H1 (cell line): ENCODE measurements around the gene SPOCK3. TPM values are rescaled to one million over a fixed set of nuclear protein-coding genes. Genes with fewer than 3 reads are reported as not detected.

Experiments used
- CTCF ChIA-PET: fragments of 300-600 bp; sonication (Branson Sonifier 250); formaldehyde crosslinking; loops from one replicate; lab custom pipeline; 2021; ENCODE audit not compliant: partially characterized antibody; lab: Charles Lee
- POLR2A ChIA-PET: fragments of 300-600 bp; sonication (Branson Sonifier 250); formaldehyde crosslinking; loops from one replicate; lab custom pipeline; 2021; ENCODE audit warnings: inconsistent platforms; ENCODE audit not compliant: partially characterized antibody; lab: Charles Lee
- DNase-seq, 2 experiments: peaks; one replicate each; pipeline versions ENCODE4 v3.0.0 to v3.0.0-alpha.2; 2010 to 2022; ENCODE audit warnings: low spot score in 2 of 2, low read depth in 1 of 2, mixed read lengths in 1 of 2
- FAIRE-seq: peaks from 2 replicates; lab custom pipeline; 2011; peaks lifted over from hg19 to GRCh38; lab: Jason Lieb, UNC
- H2AFZ ChIP-seq: 2 replicates; pipeline ENCODE4 v1.8.1; 2012; ENCODE audit warnings: low read length, inconsistent platforms
- H2AK5ac ChIP-seq: 2 replicates; pipeline ENCODE4 v1.6.1; 2013; ENCODE audit warnings: low read depth, low read length
- H2BK120ac ChIP-seq: replicated peaks from 2 replicates; pipeline ENCODE3; 2013; ENCODE audit warnings: low read depth, low read length, inconsistent platforms
- H2BK12ac ChIP-seq: 2 replicates; pipeline ENCODE4 v1.6.1; 2013; ENCODE audit warnings: low read depth, low read length
- H2BK15ac ChIP-seq: 2 replicates; pipeline ENCODE4 v1.6.1; 2013; ENCODE audit warnings: low read length
- H2BK20ac ChIP-seq: 2 replicates; pipeline ENCODE4 v1.6.1; 2013; ENCODE audit warnings: low read length
- H2BK5ac ChIP-seq: 2 replicates; pipeline ENCODE4 v1.6.1; 2013; ENCODE audit warnings: low read depth, low read length
- H3K14ac ChIP-seq: 2 replicates; pipeline ENCODE4 v1.6.1; 2013; ENCODE audit warnings: inconsistent platforms; ENCODE audit not compliant: insufficient read length
- H3K18ac ChIP-seq: 2 replicates; pipeline ENCODE4 v1.6.1; 2013; ENCODE audit warnings: low read length; ENCODE audit errors: extremely low read depth
- H3K23ac ChIP-seq: 2 replicates; pipeline ENCODE4 v1.6.1; 2013; ENCODE audit warnings: inconsistent platforms; ENCODE audit not compliant: insufficient read length
- H3K23me2 ChIP-seq: 2 replicates; pipeline ENCODE4 v1.6.1; 2013; ENCODE audit warnings: low read depth, low read length
- H3K27ac ChIP-seq: 2 replicates; pipeline ENCODE4 v1.6.1; 2011; ENCODE audit warnings: low read depth, low read length, inconsistent platforms
- H3K27me3 ChIP-seq, 4 experiments: replicated peaks in 1 of 4; 1 replicate in 1 of 4; 2 replicates in 3 of 4; pipeline versions ENCODE4 v1.6.1 to v1.8.1; 2011 to 2013; ENCODE audit warnings: low read length in 3 of 4, mild to moderate bottlenecking in 3 of 4, inconsistent platforms in 2 of 4, mixed read lengths in 2 of 4, moderate library complexity in 1 of 4; ENCODE audit not compliant: control insufficient read depth in 3 of 4, insufficient read depth in 3 of 4; ENCODE audit errors: extremely low read depth in 1 of 4
- H3K36me3 ChIP-seq, 4 experiments: 2 replicates each; pipeline versions ENCODE4 v1.6.1 to v1.8.1; 2011 to 2013; ENCODE audit warnings: mild to moderate bottlenecking in 4 of 4, low read length in 3 of 4, moderate library complexity in 2 of 4, control low read depth in 1 of 4, inconsistent platforms in 1 of 4; ENCODE audit not compliant: insufficient read depth in 4 of 4, control insufficient read depth in 2 of 4
- H3K4ac ChIP-seq: replicated peaks from 2 replicates; pipeline ENCODE3; 2013; ENCODE audit warnings: low read length, low read depth, mixed read lengths, inconsistent platforms; ENCODE audit not compliant: insufficient read length
- H3K4me1 ChIP-seq, 4 experiments: replicated peaks in 1 of 4; 1 replicate in 1 of 4; 2 replicates in 3 of 4; pipeline versions ENCODE4 v1.6.1 to v1.8.1; 2011 to 2013; ENCODE audit warnings: low read length in 3 of 4, inconsistent platforms in 2 of 4, mixed read lengths in 1 of 4; ENCODE audit not compliant: insufficient read depth in 4 of 4, control insufficient read depth in 3 of 4
- H3K4me2 ChIP-seq, 2 experiments: 2 replicates each; pipeline versions ENCODE4 v1.6.1 to v1.8.1; 2011 to 2013; ENCODE audit warnings: low read depth in 2 of 2, low read length in 2 of 2, control low read depth in 1 of 2, inconsistent platforms in 1 of 2, mild to moderate bottlenecking in 1 of 2; ENCODE audit not compliant: insufficient read depth in 1 of 2
- H3K4me3 ChIP-seq, 4 experiments: fragments of 200-600, 300-600 bp in 1 of 4; sonication (generic), shearing (Covaris generic), sonication (Bioruptor Twin) in 1 of 4; 2 replicates each; pipeline versions ENCODE4 v1.5.1 to v1.8.1; 2011 to 2016; ENCODE audit warnings: low read length in 4 of 4, low read depth in 3 of 4, control low read depth in 2 of 4, inconsistent platforms in 2 of 4, mild to moderate bottlenecking in 2 of 4, mixed read lengths in 1 of 4, moderate library complexity in 1 of 4; ENCODE audit not compliant: insufficient read depth in 2 of 4; ENCODE audit errors: extremely low read depth in 1 of 4
- H3K56ac ChIP-seq: replicated peaks from 2 replicates; pipeline ENCODE3; 2013; ENCODE audit warnings: low read depth, mild to moderate bottlenecking, mixed read lengths, low read length, inconsistent platforms; ENCODE audit not compliant: insufficient read length
- H3K79me1 ChIP-seq: 2 replicates; pipeline ENCODE4 v1.6.1; 2013; ENCODE audit warnings: low read depth, low read length, control low read depth
- H3K79me2 ChIP-seq, 2 experiments: 2 replicates each; pipeline versions ENCODE4 v1.6.1 to v1.8.1; 2012 to 2013; ENCODE audit warnings: low read length in 2 of 2, mild to moderate bottlenecking in 2 of 2, inconsistent platforms in 1 of 2; ENCODE audit not compliant: insufficient read depth in 2 of 2, control insufficient read depth in 1 of 2
- H3K9ac ChIP-seq, 4 experiments: replicated peaks in 1 of 4; 1 replicate in 1 of 4; 2 replicates in 3 of 4; pipeline versions ENCODE4 v1.6.1 to v1.8.1; 2011 to 2013; ENCODE audit warnings: low read depth in 3 of 4, low read length in 3 of 4, control low read depth in 2 of 4, mild to moderate bottlenecking in 2 of 4, moderate library complexity in 2 of 4, inconsistent platforms in 1 of 4; ENCODE audit errors: extremely low read depth in 1 of 4
- H3K9me3 ChIP-seq, 2 experiments: 2 replicates each; pipeline versions ENCODE4 v1.6.1 to v1.8.1; 2012 to 2013; ENCODE audit warnings: mild to moderate bottlenecking in 2 of 2, moderate library complexity in 2 of 2, control low read depth in 1 of 2, inconsistent platforms in 1 of 2, low read depth in 1 of 2, low read length in 1 of 2, mixed read lengths in 1 of 2; ENCODE audit not compliant: insufficient read depth in 2 of 2
- H4K20me1 ChIP-seq, 2 experiments: replicated peaks in 1 of 2; 2 replicates each; pipeline versions ENCODE3 to v1.8.1; 2011 to 2013; ENCODE audit warnings: inconsistent platforms in 2 of 2, low read length in 2 of 2, mild to moderate bottlenecking in 1 of 2; ENCODE audit not compliant: insufficient read depth in 2 of 2, control insufficient read depth in 1 of 2
- H4K5ac ChIP-seq: 2 replicates; pipeline ENCODE4 v1.6.1; 2013; ENCODE audit warnings: low read length, low read depth, mixed read lengths, inconsistent platforms; ENCODE audit not compliant: insufficient read length
- H4K8ac ChIP-seq: 2 replicates; pipeline ENCODE4 v1.8.0; 2013; ENCODE audit warnings: mild to moderate bottlenecking, moderate library complexity, low read length, inconsistent platforms; ENCODE audit not compliant: insufficient read depth; ENCODE audit errors: extremely low read depth
- H4K91ac ChIP-seq: replicated peaks from 2 replicates; pipeline ENCODE3; 2013; ENCODE audit warnings: low read length, mixed read lengths, inconsistent platforms; ENCODE audit not compliant: insufficient read length
- CHD2 ChIP-seq: IDR thresholded peaks from 2 replicates; pipeline ENCODE4 v1.6.1; 2012; ENCODE audit warnings: low read length, improper control_type of control experiment
- PHF8 ChIP-seq: fragments of 200-600 bp; sonication (generic); conservative IDR thresholded peaks from 2 replicates; pipeline ENCODE4 v1.7.1; 2012; ENCODE audit warnings: low read depth, mild to moderate bottlenecking, inconsistent platforms, low read length, moderate library complexity
- POLR2A ChIP-seq, 2 experiments: IDR thresholded peaks; 1 replicate in 1 of 2; 2 replicates in 1 of 2; pipeline ENCODE4 v1.6.1; 2011; ENCODE audit warnings: low read depth in 2 of 2, low read length in 2 of 2, mild to moderate bottlenecking in 2 of 2; ENCODE audit errors: control extremely low read depth in 1 of 2
- POU5F1 ChIP-seq: IDR thresholded peaks from 2 replicates; pipeline ENCODE4 v1.6.1; 2011; ENCODE audit warnings: low read depth, mild to moderate bottlenecking, low read length, moderate library complexity
- TAF1 ChIP-seq: IDR thresholded peaks from 2 replicates; pipeline ENCODE4 v1.6.1; 2011; ENCODE audit warnings: mild to moderate bottlenecking, low read depth, low read length
- WGBS, 2 experiments: shearing (Covaris generic) in 1 of 2; methylation state at CpG; one replicate each; pipeline versions ENCODE4 v1.1.6 to v1.1.7; 2013 to 2015; ENCODE audit warnings: low lambda C conversion rate in 2 of 2, mixed read lengths in 2 of 2, inconsistent platforms in 1 of 2, low coverage in 1 of 2, missing lambda C conversion rate in 1 of 2; ENCODE audit not compliant: insufficient replicate concordance in 2 of 2, insufficient coverage in 1 of 2, insufficient read length in 1 of 2; ENCODE audit errors: extremely low coverage in 1 of 2, missing lambda C conversion rate in 1 of 2; 5-methylcytosine and 5-hydroxymethylcytosine counted together
- polyA plus RNA-seq, 7 experiments: library from polyadenylated mRNA; depleted of rRNA in 3 of 7; stranded (reverse) in 5 of 7; unstranded in 2 of 7; fragments of >200 nt in 5 of 7; fragments of 200-250 nt in 2 of 7; gene quantifications; 1 replicate in 5 of 7; 2 replicates in 1 of 7; 4 replicates in 1 of 7; pipeline versions ENCODE4 v1.2.1 to v1.2.3, GENCODE V29; 2011 to 2013; ENCODE audit warnings: missing spikeins in 2 of 7, mixed read lengths in 2 of 7
- total RNA-seq: library from RNA; stranded (reverse); fragmentation: NEBNext Ultra II Directional; extraction: Animal tissue kit (Norgen Biotek cat#: 25700); gene quantifications from 2 replicates; pipeline ENCODE4 v1.2.1, GENCODE V29; 2021

SPOCK3 gene
- total and polyA plus RNA-seq, 2 of the 8 experiments (the other 6 are each of a cell fraction or from before 2014, with no cell fraction given), result 0.14 to 0.60 TPM

DNA sequence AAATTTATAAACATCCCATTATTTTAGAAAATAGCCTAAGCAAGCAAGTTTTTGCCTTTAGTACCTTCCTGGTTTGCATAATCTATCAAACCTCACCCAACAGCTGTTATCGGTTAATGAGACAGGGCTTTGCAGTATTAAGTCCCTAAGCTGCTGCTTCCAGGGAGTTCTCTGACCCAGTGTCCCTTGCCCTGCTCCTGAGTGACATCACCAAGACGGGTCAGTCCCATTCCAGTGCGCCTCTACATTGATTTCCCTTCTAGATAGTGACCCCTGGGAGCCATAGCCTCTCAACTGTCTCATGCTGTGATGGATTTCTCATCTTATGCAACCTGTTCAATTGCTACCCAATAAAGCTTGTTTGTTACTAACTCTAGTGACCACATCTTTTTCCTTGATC lies 410.4 kb downstream of the SPOCK3 start:
- H3K56ac ChIP-seq, result no peak overlapping the region
- no peaks in the 10 kb centered on the region for H3K9me3 ChIP-seq
- H3K4me2 ChIP-seq, result no peak overlapping the region
- no peak overlapping the region for H4K5ac ChIP-seq
- no peak for DNase-seq
- no peak for TF ChIP-seq POLR2A (IDR thresholded peaks at IDR 0.05; ENCODE audit: control extremely low read depth in 1 of 2, low read depth in 2 of 2, low read length in 2 of 2)
- TF ChIP-seq POU5F1, result no peak
- no peak for TF ChIP-seq PHF8
- TF ChIP-seq CHD2, result no peak
- TF ChIP-seq TAF1, result no peak
- H3K79me2 ChIP-seq, result no peaks in the 10 kb centered on the region
- no peak overlapping the region for H2BK12ac ChIP-seq
- H2BK5ac ChIP-seq, result no peak overlapping the region
- POLR2A ChIA-PET, result interaction anchor here (0.6 kb wide), 1 partner anchor 49 kb away, joined by 3 read pairs; no protein-coding TSS in a partner anchor
- no peaks in the 10 kb centered on the region for H3K4me1 ChIP-seq
- H4K20me1 ChIP-seq, result no peaks in the 10 kb centered on the region
- no peak for FAIRE-seq
- H2AK5ac ChIP-seq, result no peak overlapping the region
- no peak overlapping the region for H2AFZ ChIP-seq
- no peak overlapping the region for H3K18ac ChIP-seq
- H3K4me3 ChIP-seq, result no peak overlapping the region
- no peak overlapping the region for H2BK15ac ChIP-seq
- no peak overlapping the region for H3K9ac ChIP-seq
- H3K23me2 ChIP-seq, result no peaks in the 10 kb centered on the region
- H4K91ac ChIP-seq, result no peak overlapping the region
- no peak overlapping the region for H4K8ac ChIP-seq
- no peaks in the 10 kb centered on the region for H3K36me3 ChIP-seq
- CTCF ChIA-PET, result no interaction called here
- H3K14ac ChIP-seq, result no peak overlapping the region
- no peak overlapping the region for H2BK120ac ChIP-seq
- H3K79me1 ChIP-seq, result no peaks in the 10 kb centered on the region
- H3K27ac ChIP-seq, result no peak overlapping the region
- no peaks in the 10 kb centered on the region for H3K27me3 ChIP-seq
- 63% methylated on average over 3 of the region's 3 CpGs; no CpG with 5 or more reads in 1 of the 2 experiments for WGBS, 2 experiments
- no peak overlapping the region for H3K23ac ChIP-seq
- no peak overlapping the region for H3K4ac ChIP-seq
- H2BK20ac ChIP-seq, result no peak overlapping the region
